Glutamatergic neuron (in vitro differentiated cells): ENCODE results near the gene CMKLR1. TPM values are rescaled to one million over a fixed set of nuclear protein-coding genes. Genes with fewer than 3 reads are reported as not detected.

ENCODE experiments used
- DNase-seq: peaks from one replicate; pipeline ENCODE4 v3.0.0; 2022
- H3K27ac Mint-ChIP-seq: one replicate; pipeline ENCODE4 v1.8.0; 2020; ENCODE audit warnings: mild to moderate bottlenecking, mixed read lengths, inconsistent platforms; ENCODE audit not compliant: unreplicated experiment
- H3K27me3 Mint-ChIP-seq: one replicate; pipeline ENCODE4 v1.8.0; 2020; ENCODE audit warnings: mild to moderate bottlenecking, moderate library complexity, mixed read lengths, inconsistent platforms; ENCODE audit not compliant: unreplicated experiment
- H3K36me3 Mint-ChIP-seq: one replicate; pipeline ENCODE4 v1.8.0; 2020; ENCODE audit warnings: mild to moderate bottlenecking, mixed read lengths, inconsistent platforms; ENCODE audit not compliant: unreplicated experiment
- H3K4me1 Mint-ChIP-seq: one replicate; pipeline ENCODE4 v1.8.0; 2020; ENCODE audit warnings: mild to moderate bottlenecking, low read depth, mixed read lengths, inconsistent platforms; ENCODE audit not compliant: unreplicated experiment
- H3K4me3 Mint-ChIP-seq: one replicate; pipeline ENCODE4 v1.8.0; 2020; ENCODE audit warnings: mild to moderate bottlenecking, mixed read lengths, inconsistent platforms; ENCODE audit not compliant: unreplicated experiment
- H3K9me3 Mint-ChIP-seq: one replicate; pipeline ENCODE4 v1.8.0; 2020; ENCODE audit warnings: mild to moderate bottlenecking, moderate library complexity, mixed read lengths, inconsistent platforms; ENCODE audit not compliant: unreplicated experiment
- total RNA-seq: library from RNA; stranded (reverse); fragmentation: NEBNext Ultra II Directional; extraction: Animal tissue kit (Norgen Biotek cat#: 25700); gene quantifications from one replicate; pipeline ENCODE4 v1.2.1, GENCODE V29; 2021; ENCODE audit not compliant: unreplicated experiment
- TF ChIP-seq, protein P1 (sequence below): fragments of 200-600 bp; sonication (generic); IDR thresholded peaks from one replicate; pipeline ENCODE4 v1.5.0; 2021; ENCODE audit not compliant: partially characterized antibody, unreplicated experiment

CMKLR1 gene
- total RNA-seq, 1 donor from 2014 or later, result not detected

GRCh38 chr12:108363565-108363964, 24.5 kb upstream of the CMKLR1 start:
- H3K9me3 Mint-ChIP-seq, result no peaks in the 10 kb centered on the region
- peaks cover 2% of the 10 kb centered on the region for H3K4me1 Mint-ChIP-seq
- TF ChIP-seq, protein P1, sequence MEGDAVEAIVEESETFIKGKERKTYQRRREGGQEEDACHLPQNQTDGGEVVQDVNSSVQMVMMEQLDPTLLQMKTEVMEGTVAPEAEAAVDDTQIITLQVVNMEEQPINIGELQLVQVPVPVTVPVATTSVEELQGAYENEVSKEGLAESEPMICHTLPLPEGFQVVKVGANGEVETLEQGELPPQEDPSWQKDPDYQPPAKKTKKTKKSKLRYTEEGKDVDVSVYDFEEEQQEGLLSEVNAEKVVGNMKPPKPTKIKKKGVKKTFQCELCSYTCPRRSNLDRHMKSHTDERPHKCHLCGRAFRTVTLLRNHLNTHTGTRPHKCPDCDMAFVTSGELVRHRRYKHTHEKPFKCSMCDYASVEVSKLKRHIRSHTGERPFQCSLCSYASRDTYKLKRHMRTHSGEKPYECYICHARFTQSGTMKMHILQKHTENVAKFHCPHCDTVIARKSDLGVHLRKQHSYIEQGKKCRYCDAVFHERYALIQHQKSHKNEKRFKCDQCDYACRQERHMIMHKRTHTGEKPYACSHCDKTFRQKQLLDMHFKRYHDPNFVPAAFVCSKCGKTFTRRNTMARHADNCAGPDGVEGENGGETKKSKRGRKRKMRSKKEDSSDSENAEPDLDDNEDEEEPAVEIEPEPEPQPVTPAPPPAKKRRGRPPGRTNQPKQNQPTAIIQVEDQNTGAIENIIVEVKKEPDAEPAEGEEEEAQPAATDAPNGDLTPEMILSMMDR, result no peak
- H3K27ac Mint-ChIP-seq, result no peak overlapping the region
- no peak for DNase-seq
- H3K4me3 Mint-ChIP-seq, result no peak overlapping the region
- H3K27me3 Mint-ChIP-seq, result peaks cover 2% of the 10 kb centered on the region
- H3K36me3 Mint-ChIP-seq, result no peaks in the 10 kb centered on the region

DNA sequence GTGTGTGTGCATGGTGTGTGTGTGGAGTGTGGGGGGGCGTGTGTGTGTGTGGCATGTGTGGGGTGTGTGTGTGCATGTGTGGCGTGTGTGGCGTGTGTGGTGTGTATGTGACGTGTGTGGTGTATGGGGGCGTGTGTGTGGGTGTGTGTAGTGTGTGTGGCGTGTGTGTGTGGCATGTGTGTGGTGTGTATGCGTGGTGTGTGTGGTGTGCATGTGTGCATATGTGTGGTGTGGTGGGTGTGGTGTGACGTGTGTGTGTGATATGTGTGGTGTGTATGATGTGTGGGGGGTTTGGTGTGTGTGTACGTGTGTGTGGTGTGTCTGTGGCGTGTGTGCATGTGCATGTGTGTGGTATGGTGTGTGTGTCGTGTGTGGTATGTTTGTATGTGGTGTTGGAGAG, 24.1 kb upstream of the CMKLR1 start:
- Mint-ChIP-seq H3K9me3 (no peaks in the 10 kb centered on the region), H3K4me3 (no peak overlapping the region), H3K4me1 (peaks cover 4% of the 10 kb centered on the region), H3K36me3 (no peaks in the 10 kb centered on the region), H3K27ac (no peak overlapping the region), H3K27me3 (peaks cover 2% of the 10 kb centered on the region)
- TF ChIP-seq, protein P1, result no peak
- no peak for DNase-seq

- Mint-ChIP-seq H3K9me3 (no peaks in the 10 kb centered on the region), H3K27ac (no peak overlapping the region), H3K36me3 (no peaks in the 10 kb centered on the region), H3K27me3 (peaks cover 2% of the 10 kb centered on the region), H3K4me3 (no peak overlapping the region), H3K4me1 (peaks cover 4% of the 10 kb centered on the region)
- TF ChIP-seq, protein P1, result no peak
- no peak for DNase-seq
These were observed 22.5 kb upstream of the CMKLR1 start for GRCh38 chr12:108361606-108362005.

GRCh38 chr12:108360487-108360886, 21.4 kb upstream of the CMKLR1 start:
- Mint-ChIP-seq H3K36me3 (no peaks in the 10 kb centered on the region), H3K9me3 (no peaks in the 10 kb centered on the region), H3K27ac (no peak overlapping the region), H3K4me1 (peaks cover 4% of the 10 kb centered on the region), H3K4me3 (no peak overlapping the region), H3K27me3 (no peaks in the 10 kb centered on the region)
- DNase-seq, result peak; percentile 59
- TF ChIP-seq, protein P1, result no peak

DNA sequence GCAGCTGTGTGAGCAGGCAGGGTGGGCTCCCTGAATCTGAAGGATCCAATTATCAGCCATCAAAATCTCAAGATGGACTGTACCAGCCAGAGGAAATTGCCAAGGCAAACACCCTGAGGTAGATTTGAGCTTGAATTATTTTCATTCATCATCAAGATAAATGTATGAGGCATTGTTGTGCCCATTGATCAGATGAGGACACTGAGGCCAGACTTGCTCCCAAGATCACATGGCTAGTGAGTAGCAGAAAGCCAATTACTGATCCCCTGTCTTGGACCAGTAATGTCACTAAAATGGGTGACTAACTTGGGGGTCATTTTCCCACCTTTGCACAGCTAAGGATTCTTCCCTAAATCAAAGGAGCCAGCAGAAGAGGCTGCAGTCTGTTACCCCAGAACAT, 20.9 kb upstream of the CMKLR1 start:
- H3K36me3 Mint-ChIP-seq, result no peaks in the 10 kb centered on the region
- no peaks in the 10 kb centered on the region for H3K9me3 Mint-ChIP-seq
- H3K27ac Mint-ChIP-seq, result no peak overlapping the region
- H3K4me3 Mint-ChIP-seq, result no peak overlapping the region
- no peak for DNase-seq
- no peaks in the 10 kb centered on the region for H3K27me3 Mint-ChIP-seq
- peaks cover 4% of the 10 kb centered on the region for H3K4me1 Mint-ChIP-seq
- TF ChIP-seq, protein P1, result no peak
